GM12865 (cell line): ENCODE measurements around the gene HDHD5.
A peak's percentile ranks its signal among the peaks of the same experiment; 100 is the strongest.

Experiments
- DNase-seq: peaks from one replicate; pipeline ENCODE4 v3.0.0; 2010; ENCODE audit warnings: low read depth
- H3K4me3 ChIP-seq: 2 replicates; pipeline ENCODE4 v1.5.1; 2011; ENCODE audit warnings: mild to moderate bottlenecking, low read depth, low read length, control low read depth
- CTCF ChIP-seq: IDR thresholded peaks from 2 replicates; pipeline ENCODE4 v1.5.1; 2011; ENCODE audit warnings: low read length, control low read depth, low read depth, inconsistent platforms; ENCODE audit not compliant: insufficient read depth; ENCODE audit errors: missing control alignments

Gene HDHD5

DNA sequence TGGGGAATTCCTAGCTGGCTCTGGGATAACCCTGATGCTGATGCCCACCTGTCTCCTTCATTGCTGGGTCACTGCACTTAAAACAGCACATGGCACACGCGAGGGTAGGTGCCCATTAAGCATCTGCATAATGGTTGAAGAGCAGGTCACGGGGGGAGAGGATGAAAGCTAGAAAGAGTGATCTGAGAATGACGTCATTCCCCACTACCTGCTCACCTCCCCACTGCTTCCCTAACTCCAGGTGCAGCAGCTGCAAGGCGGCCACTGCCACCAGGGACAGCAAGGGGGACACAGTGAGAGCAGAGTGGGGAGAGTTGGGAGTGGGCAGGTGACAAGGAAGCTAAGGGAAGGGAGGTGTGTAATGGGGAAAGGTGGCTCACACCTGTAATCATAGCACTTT lies 33.1 kb upstream of the HDHD5 start:
- no peak overlapping the region for H3K4me3 ChIP-seq
- no peak for DNase-seq
- TF ChIP-seq CTCF: no peak

DNA sequence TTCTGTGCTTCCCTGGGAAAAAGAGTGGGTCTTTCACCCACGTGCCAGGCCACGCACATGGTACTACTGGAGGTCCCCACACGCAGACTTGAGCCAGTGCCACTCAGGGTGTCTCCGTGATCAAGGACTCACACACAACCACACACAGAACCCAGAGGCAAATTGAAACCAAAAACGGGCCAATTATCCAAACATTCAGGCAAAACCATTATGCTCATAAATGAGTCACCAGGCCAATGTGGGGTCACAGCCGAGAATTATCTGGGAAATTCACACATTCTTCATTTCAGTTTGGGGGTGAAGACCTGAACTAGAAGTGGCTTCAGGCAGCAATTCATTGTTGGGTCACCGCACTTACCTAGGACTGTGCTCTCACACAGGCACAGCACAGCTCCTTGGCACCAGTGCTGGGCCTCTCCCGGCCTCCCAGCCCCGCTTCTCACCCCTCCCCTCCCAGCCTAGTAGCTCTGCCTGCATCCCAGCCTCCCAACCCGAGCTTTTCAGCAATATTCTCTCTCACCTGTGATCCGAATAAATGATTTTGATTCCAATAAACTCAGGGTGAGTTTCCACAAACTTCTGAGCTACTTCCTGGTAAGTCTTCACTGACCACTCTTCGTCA lies 32.2 kb upstream of the HDHD5 start:
- no peak for TF ChIP-seq CTCF
- H3K4me3 ChIP-seq: no peak overlapping the region
- DNase-seq: no peak

- no peak for TF ChIP-seq CTCF
- DNase-seq: no peak
- no peak overlapping the region for H3K4me3 ChIP-seq
Observed at GRCh38 chr22:17190702-17191101, 31.6 kb upstream of the HDHD5 start.

DNA sequence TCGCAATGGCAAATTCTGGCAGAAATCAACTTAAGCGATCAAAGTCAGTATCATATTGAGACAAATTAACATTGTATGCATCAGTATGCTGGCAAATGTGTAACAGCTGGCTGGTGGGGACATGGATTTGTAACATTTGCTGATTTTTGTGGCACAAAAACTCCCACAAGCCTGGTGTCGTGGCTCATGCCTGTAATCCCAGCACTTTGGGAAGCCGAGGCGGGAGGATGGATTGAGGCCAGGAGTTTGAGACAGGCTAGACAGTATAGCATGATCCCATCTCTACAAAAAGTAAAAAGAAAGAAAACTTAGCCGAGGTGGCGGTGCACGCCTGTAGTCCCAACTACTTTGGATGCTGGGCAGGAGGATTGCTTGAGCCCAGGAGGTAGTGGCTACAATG lies 17.6 kb upstream of the HDHD5 start:
- no peak overlapping the region for H3K4me3 ChIP-seq
- TF ChIP-seq CTCF: no peak
- DNase-seq: no peak

- no peak for TF ChIP-seq CTCF
- H3K4me3 ChIP-seq: peak overlapping the region; percentile 59
- DNase-seq: no peak
Observed at GRCh38 chr22:17172029-17172833, 13.2 kb upstream of the HDHD5 start.

- TF ChIP-seq CTCF: peak; percentile 87
- peak; percentile 93 for DNase-seq
- peak overlapping the region; percentile 59 for H3K4me3 ChIP-seq
Observed at GRCh38 chr22:17171153-17172028, 12.3 kb upstream of the HDHD5 start.
